Kidney (tissue), 14 donors: Measurements from ENCODE around the gene BMAL2. TPM values are rescaled to one million over a fixed set of nuclear protein-coding genes. Genes with fewer than 3 reads are reported as not detected.

Source experiments
- DNase-seq, 5 donors: peaks; one replicate each; pipeline ENCODE4 v3.0.0-alpha.2; 2013 to 2020
- FAIRE-seq: peaks from 2 replicates; lab custom pipeline; 2012; peaks lifted over from hg19 to GRCh38; lab: Jason Lieb, UNC
- H3K27ac ChIP-seq, 2 donors: one replicate each; pipeline ENCODE4 v1.7.0; 2013; ENCODE audit warnings: low read depth in 2 of 2, low read length in 2 of 2, inconsistent platforms in 1 of 2
- H3K27me3 ChIP-seq: one replicate; pipeline ENCODE4 v1.7.1; 2013; ENCODE audit warnings: low read length, inconsistent platforms; ENCODE audit not compliant: control insufficient read depth, insufficient read depth
- H3K36me3 ChIP-seq, 3 donors: one replicate each; pipeline versions ENCODE4 v1.7.0 to v1.7.1; 2013; ENCODE audit warnings: low read length in 3 of 3, control low read depth in 1 of 3, inconsistent platforms in 1 of 3; ENCODE audit not compliant: insufficient read depth in 3 of 3, control insufficient read depth in 2 of 3
- H3K4me1 ChIP-seq, 3 donors: one replicate each; pipeline versions ENCODE4 v1.7.0 to v1.7.1; 2013; ENCODE audit warnings: low read length in 3 of 3, inconsistent platforms in 1 of 3, low read depth in 1 of 3; ENCODE audit not compliant: control insufficient read depth in 2 of 3, insufficient read depth in 2 of 3
- H3K4me3 ChIP-seq, 3 donors: one replicate each; pipeline versions ENCODE4 v1.7.0 to v1.8.1; 2013; ENCODE audit warnings: low read length in 3 of 3, control low read depth in 1 of 3, inconsistent platforms in 1 of 3
- H3K9ac ChIP-seq, 3 donors: one replicate each; pipeline versions ENCODE4 v1.7.0 to v1.7.1; 2013; ENCODE audit warnings: low read length in 3 of 3, control low read depth in 1 of 3, inconsistent platforms in 1 of 3
- H3K9me3 ChIP-seq, 3 donors: one replicate each; pipeline versions ENCODE4 v1.7.0 to v1.7.1; 2013; ENCODE audit warnings: low read length in 3 of 3, control low read depth in 1 of 3, inconsistent platforms in 1 of 3; ENCODE audit not compliant: control insufficient read depth in 2 of 3, insufficient read depth in 1 of 3
- CTCF ChIP-seq: IDR thresholded peaks from 3 replicates; pipeline ENCODE4 v1.5.1; 2012; ENCODE audit warnings: mild to moderate bottlenecking, moderate library complexity, borderline replicate concordance; ENCODE audit not compliant: insufficient read depth; ENCODE audit errors: extremely low read depth
- intact Hi-C: fragments of 100-400 bp; cut with DNase I; formaldehyde crosslinking; loops from one replicate; pipeline ENCODE4 v1.11.1; 2022
- polyA plus RNA-seq: library from polyadenylated mRNA; stranded (reverse); fragments of 350-450 nt; fragmentation: Illumina TruSeq; extraction: RNeasy Lipid Tissue Mini Kit (QIAGEN cat#74804); gene quantifications from one replicate; pipeline ENCODE4 v1.2.3, GENCODE V29; 2014; ENCODE audit warnings: low read depth, low replicate concordance; ENCODE audit not compliant: insufficient read depth
- total RNA-seq: library from RNA; stranded (reverse); fragmentation: NEBNext Ultra II Directional; extraction: Animal tissue kit (Norgen Biotek cat#: 25700); gene quantifications from one replicate; pipeline ENCODE4 v1.2.1, GENCODE V29; 2021
- donor health status: control.
- donor health status: control.
- donor health status: control.
- donor health status: control.
- donor health status: control.
- donor health status: DM: yes; HTN: yes; CAD: no.
- donor health status: Normal renal cell carcinoma (clear cell type).

Gene BMAL2
- total and polyA plus RNA-seq, 2 donors from 2014 or later = 0.47 to 12.8 TPM

GRCh38 chr12:27347779-27348178 lies 15.1 kb downstream of the BMAL2 start:
- DNase-seq (no peak), FAIRE-seq (no peak)
- no peak overlapping the region for H3K27ac ChIP-seq
- intact Hi-C loops = no loop called here
- no peak overlapping the region for H3K4me3 ChIP-seq
- H3K27me3 ChIP-seq = no peaks in the 10 kb centered on the region
- H3K9ac ChIP-seq = no peak overlapping the region
- H3K4me1 ChIP-seq = no peaks in the 10 kb centered on the region
- no peak for TF ChIP-seq CTCF
- H3K36me3 ChIP-seq = no peaks in the 10 kb centered on the region
- H3K9me3 ChIP-seq = no peaks in the 10 kb centered on the region

GRCh38 chr12:27351476-27351875 lies 18.8 kb downstream of the BMAL2 start:
- no peak overlapping the region for H3K9ac ChIP-seq
- H3K9me3 ChIP-seq = no peaks in the 10 kb centered on the region
- no peak for TF ChIP-seq CTCF
- intact Hi-C loops = no loop called here
- H3K4me1 ChIP-seq = no peaks in the 10 kb centered on the region
- no peaks in the 10 kb centered on the region for H3K27me3 ChIP-seq
- no peak overlapping the region for H3K4me3 ChIP-seq
- no peaks in the 10 kb centered on the region for H3K36me3 ChIP-seq
- H3K27ac ChIP-seq = no peak overlapping the region
- FAIRE-seq (no peak), DNase-seq (no peak)

- no peak overlapping the region for H3K4me3 ChIP-seq
- no peak overlapping the region for H3K27ac ChIP-seq
- no peak overlapping the region for H3K9ac ChIP-seq
- DNase-seq = no peak
- no peaks in the 10 kb centered on the region for H3K9me3 ChIP-seq
- intact Hi-C loops = no loop called here
- no peaks in the 10 kb centered on the region for H3K27me3 ChIP-seq
- no peaks in the 10 kb centered on the region for H3K4me1 ChIP-seq
- TF ChIP-seq CTCF = no peak
- FAIRE-seq = no peak
- no peaks in the 10 kb centered on the region for H3K36me3 ChIP-seq
Measured at GRCh38 chr12:27355486-27355885, 22.9 kb downstream of the BMAL2 start.

- H3K4me1 ChIP-seq = no peaks in the 10 kb centered on the region
- H3K9me3 ChIP-seq = no peaks in the 10 kb centered on the region
- no peaks in the 10 kb centered on the region for H3K36me3 ChIP-seq
- H3K27ac ChIP-seq = no peak overlapping the region
- no peak overlapping the region for H3K9ac ChIP-seq
- no peak overlapping the region for H3K4me3 ChIP-seq
- TF ChIP-seq CTCF = no peak
- FAIRE-seq (no peak), DNase-seq (no peak)
- no peaks in the 10 kb centered on the region for H3K27me3 ChIP-seq
- intact Hi-C loops = no loop called here
Measured at GRCh38 chr12:27355979-27356378, 23.3 kb downstream of the BMAL2 start.
